ENCODE results near the gene CHRND. TPM values are rescaled to one million over a fixed set of nuclear protein-coding genes. Genes with fewer than 3 reads are reported as not detected.

Gene CHRND
- total RNA-seq (2021; fragmentation: NEBNext Ultra II Directional; extraction: Animal tissue kit (Norgen Biotek cat#: 25700)) (not detected in 2 replicates), polyA plus RNA-seq (2011; rRNA removed) (0.11 and 0.24 TPM in 2 replicates), polyA minus RNA-seq (2011; rRNA and poly(A)+ RNA removed) (0.06 TPM in 1 of 2 replicates, not detected in the other)
- polyA plus RNA-seq (2011; cell fraction: cytosol; rRNA removed): 0.21 TPM
- polyA plus RNA-seq (2011; cell fraction: nucleus; rRNA removed): 0.40 TPM
- 0.09 to 0.27 TPM (median 0.13 TPM) in 3 of 4 replicates, not detected in the other for polyA plus RNA-seq (2012, experiment 1 of 2)
- 0.35 TPM for polyA plus RNA-seq (2012, experiment 2 of 2)
- polyA plus RNA-seq (2013, experiment 1 of 2): 0.12 TPM
- polyA plus RNA-seq (2013, experiment 2 of 2): 0.11 TPM
- not detected for polyA minus RNA-seq (2011; cell fraction: cytosol; rRNA and poly(A)+ RNA removed)
- not detected for polyA minus RNA-seq (2011; cell fraction: nucleus; rRNA and poly(A)+ RNA removed)
- long read RNA-seq, experiment 1: 0 reads
- long read RNA-seq, experiment 2: 0 reads

GRCh38 chr2:232525791-232526371 is at the start of gene CHRND:
Gene CHRND, plus strand, starts transcription at chr2:232526160. Its CDS starts 56 bp downstream, at chr2:232526216.
- peaks cover 19 to 46% (median 34%) of the 10 kb centered on the region in 4 experiments for H3K27me3 ChIP-seq (replicated peaks in 1 of 4; ENCODE audit: control insufficient read depth in 3 of 4, extremely low read depth in 1 of 4, insufficient read depth in 3 of 4, low read length in 3 of 4)
- H3K56ac ChIP-seq (replicated peaks; ENCODE audit: insufficient read length, low read depth, low read length): no peak within 1 kb of the TSS
- 71% methylated on average over 4 of the region's 18 CpGs; no CpG with 5 or more reads in 1 of the 2 experiments for WGBS, 2 experiments (ENCODE audit: extremely low coverage in 1 of 2, insufficient coverage in 1 of 2, insufficient read length in 1 of 2, insufficient replicate concordance in 2 of 2, low coverage in 1 of 2, low lambda C conversion rate in 2 of 2, missing lambda C conversion rate in 1 of 2)
- H2BK20ac ChIP-seq (ENCODE audit: low read length): no peak within 1 kb of the TSS
- H3K36me3 ChIP-seq (ENCODE audit: control insufficient read depth in 2 of 4, insufficient read depth in 4 of 4, low read length in 3 of 4): no peaks in the 10 kb centered on the region
- H3K18ac ChIP-seq (ENCODE audit: extremely low read depth, low read length): no peak within 1 kb of the TSS
- FAIRE-seq: no peak
- H3K9ac ChIP-seq (replicated peaks in 1 of 4; ENCODE audit: extremely low read depth in 1 of 4, low read depth in 3 of 4, low read length in 3 of 4): no peak within 1 kb of the TSS
- H3K27ac ChIP-seq (ENCODE audit: low read depth, low read length): no peak within 1 kb of the TSS
- no peak within 1 kb of the TSS for H2AK5ac ChIP-seq (ENCODE audit: low read depth, low read length)
- H3K4me1 ChIP-seq (replicated peaks in 1 of 4; ENCODE audit: control insufficient read depth in 3 of 4, insufficient read depth in 4 of 4, low read length in 3 of 4): peaks cover 0 to 22% (median 11%) of the 10 kb centered on the region in 4 experiments; a peak in 6 of 7 replicates
- H4K20me1 ChIP-seq (replicated peaks in 1 of 2; ENCODE audit: control insufficient read depth in 1 of 2, insufficient read depth in 2 of 2, low read length in 2 of 2): peaks cover 3 to 4% of the 10 kb centered on the region in 2 experiments
- no peak within 1 kb of the TSS for H2BK120ac ChIP-seq (replicated peaks; ENCODE audit: low read depth, low read length)
- H4K91ac ChIP-seq (replicated peaks; ENCODE audit: insufficient read length, low read length): no peak within 1 kb of the TSS
- CTCF ChIA-PET (ENCODE audit: partially characterized antibody): interaction anchor here (0.6 to 10.6 kb wide), 7 partner anchors 9 to 1537 kb away, joined by 3 to 176 read pairs (median 4); no protein-coding TSS in a partner anchor
- no peaks in the 10 kb centered on the region for H3K79me2 ChIP-seq (ENCODE audit: control insufficient read depth in 1 of 2, insufficient read depth in 2 of 2, low read length in 2 of 2)
- no peak within 1 kb of the TSS for H2BK12ac ChIP-seq (ENCODE audit: low read depth, low read length)
- H3K4me2 ChIP-seq (ENCODE audit: insufficient read depth in 1 of 2, low read depth in 2 of 2, low read length in 2 of 2): no peak within 1 kb of the TSS
- DNase-seq (ENCODE audit: low read depth in 1 of 2, low spot score in 2 of 2): no peak
- no peak within 1 kb of the TSS; the same call in 1 of the 2 replicates for H4K8ac ChIP-seq (ENCODE audit: extremely low read depth, insufficient read depth, low read length)
- no peak within 1 kb of the TSS for H2AFZ ChIP-seq (ENCODE audit: low read length)
- peaks cover 10% of the 10 kb centered on the region; the same call in 1 of the 2 replicates for H3K23me2 ChIP-seq (ENCODE audit: low read depth, low read length)
- H3K4me3 ChIP-seq (ENCODE audit: extremely low read depth in 1 of 4, insufficient read depth in 2 of 4, low read depth in 3 of 4, low read length in 4 of 4): no peak within 1 kb of the TSS
- no peak within 1 kb of the TSS for H3K14ac ChIP-seq (ENCODE audit: insufficient read length)
- H3K79me1 ChIP-seq (ENCODE audit: low read depth, low read length): no peaks in the 10 kb centered on the region
- POLR2A ChIA-PET (ENCODE audit: partially characterized antibody): interaction anchor here (1.9 to 2.1 kb wide), 2 partner anchors 10 to 13 kb away, joined by 5 read pairs; partner anchors contain the start of gene CHRNG
- no peak within 1 kb of the TSS for H3K23ac ChIP-seq (ENCODE audit: insufficient read length)
- no peak within 1 kb of the TSS for H2BK15ac ChIP-seq (ENCODE audit: low read length)
- no peak within 1 kb of the TSS for H2BK5ac ChIP-seq (ENCODE audit: low read depth, low read length)
- H3K9me3 ChIP-seq (ENCODE audit: insufficient read depth in 2 of 2, low read depth in 1 of 2, low read length in 1 of 2): no peaks in the 10 kb centered on the region
- no peak within 1 kb of the TSS for H4K5ac ChIP-seq (ENCODE audit: insufficient read length, low read depth, low read length)
- peak within 1 kb of the TSS; percentile 69 for H3K4ac ChIP-seq (replicated peaks; ENCODE audit: insufficient read length, low read depth, low read length)
- no peak for TF ChIP-seq TAF7 (optimal IDR thresholded peaks at IDR 0.05; ENCODE audit: borderline replicate concordance, low read depth, low read length)
- no peak for TF ChIP-seq SIN3A (conservative IDR thresholded peaks at IDR 0.05 in 1 of 2, IDR thresholded peaks at IDR 0.05 in 1 of 2; ENCODE audit: low read depth in 1 of 2, low read length in 2 of 2)
- TF ChIP-seq BCL11A (IDR thresholded peaks at IDR 0.05; ENCODE audit: low read depth in 2 of 2, low read length in 2 of 2): no peak
- no peak for TF ChIP-seq SP1 (IDR thresholded peaks at IDR 0.05; ENCODE audit: low read depth, low read length)
- no peak for TF ChIP-seq EGR1 (IDR thresholded peaks at IDR 0.05; ENCODE audit: borderline replicate concordance, low read depth, low read length)
- no peak for TF ChIP-seq EP300 (IDR thresholded peaks at IDR 0.05; ENCODE audit: borderline replicate concordance in 1 of 2, low read depth in 2 of 2, low read length in 2 of 2)
- TF ChIP-seq TAF1 (IDR thresholded peaks at IDR 0.05; ENCODE audit: low read depth, low read length): no peak
- no peak for TF ChIP-seq TEAD4 (IDR thresholded peaks at IDR 0.05; ENCODE audit: low read depth, low read length)
- TF ChIP-seq ATF3 (IDR thresholded peaks at IDR 0.05; ENCODE audit: insufficient read depth, low read depth, low read length): no peak
- no peak for TF ChIP-seq MAFK (IDR thresholded peaks at IDR 0.05; ENCODE audit: low read depth, low read length)
